GM18867 (cell line): ENCODE measurements around the gene FUZ.
A peak's percentile ranks its signal among the peaks of the same experiment; 100 is the strongest.
"Not testable (repeated sequence)": the region's sequence is repeated elsewhere in the genome, so short reads cannot be mapped to it uniquely, and the experiment has no call there.

ENCODE experiments used
- ATAC-seq: cut with Tn5 transposase; IDR thresholded peaks from one replicate; pipeline ENCODE4 v1.9.1; 2021; ENCODE audit warnings: mild to moderate bottlenecking, moderate library complexity; ENCODE audit not compliant: unreplicated experiment

Gene FUZ

DNA sequence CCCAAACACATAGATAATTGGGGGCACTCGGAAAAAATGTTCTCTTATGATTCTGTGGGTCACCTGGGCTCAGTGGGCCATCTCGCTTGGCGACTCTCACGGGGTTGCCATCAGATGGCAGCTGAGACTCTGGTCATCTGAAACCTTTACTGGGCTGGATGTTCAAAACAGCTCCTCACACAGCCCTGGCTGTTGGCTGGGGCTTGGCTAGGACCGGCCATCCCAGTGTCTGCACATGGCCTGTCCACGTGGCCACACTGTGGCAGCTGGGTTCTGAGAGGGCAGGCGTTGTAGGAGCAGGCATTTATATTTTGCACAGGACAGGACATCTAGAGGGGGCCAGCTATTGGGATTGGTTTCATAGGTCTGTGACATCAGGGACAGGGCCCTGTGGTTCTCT, 20.5 kb upstream of the FUZ start:
- ATAC-seq: no peak

GRCh38 chr19:49832556-49832955, 19.5 kb upstream of the FUZ start:
- ATAC-seq: no peak

GRCh38 chr19:49831592-49831991, 18.5 kb upstream of the FUZ start:
- ATAC-seq: no peak

DNA sequence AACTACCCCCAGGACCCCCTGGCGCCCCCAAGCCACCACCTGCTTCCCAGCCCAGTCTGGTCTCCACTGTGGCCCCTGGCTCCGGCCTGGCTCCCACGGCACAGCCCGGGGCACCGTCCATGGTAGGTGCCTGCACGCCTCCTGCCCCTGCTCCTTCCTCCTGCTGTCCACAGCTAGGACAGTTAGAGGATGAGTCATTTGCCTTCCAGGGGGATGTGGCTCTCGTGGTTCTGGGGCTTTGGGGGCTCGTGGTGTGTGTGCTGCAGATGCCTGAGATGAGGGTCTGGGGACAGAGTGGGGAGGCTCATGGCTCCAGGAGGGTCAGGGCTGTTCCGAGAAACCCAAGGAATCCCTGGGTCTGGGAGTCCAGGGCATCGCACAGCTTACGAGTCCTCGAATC, 17.7 kb upstream of the FUZ start:
- ATAC-seq: no peak

- ATAC-seq: no peak
These were observed 16.6 kb upstream of the FUZ start for GRCh38 chr19:49829721-49830120.

- no peak for ATAC-seq
These were observed 16.1 kb upstream of the FUZ start for GRCh38 chr19:49829200-49829599.

DNA sequence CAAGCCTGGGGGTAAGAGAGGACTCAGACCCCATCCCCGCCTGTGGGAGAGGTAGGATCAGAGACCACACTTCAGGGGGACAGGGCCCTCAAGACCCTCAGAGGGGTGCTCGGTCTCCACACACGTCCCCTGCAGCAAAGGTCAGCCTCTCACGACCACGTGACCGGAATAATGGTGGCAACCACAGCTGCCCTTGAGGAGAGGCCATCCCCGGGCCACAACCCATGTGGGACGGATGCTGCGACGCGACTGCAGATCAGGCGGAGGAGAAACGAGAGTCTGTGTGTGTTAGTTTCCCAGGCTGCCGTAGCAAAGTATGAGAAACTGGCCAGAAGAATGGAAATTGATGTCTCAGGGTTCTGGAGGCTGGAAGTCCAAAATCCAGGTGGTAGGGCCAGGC, 13.9 kb upstream of the FUZ start:
- ATAC-seq: no peak

GRCh38 chr19:49824662-49825061, 11.6 kb upstream of the FUZ start:
- no peak for ATAC-seq

DNA sequence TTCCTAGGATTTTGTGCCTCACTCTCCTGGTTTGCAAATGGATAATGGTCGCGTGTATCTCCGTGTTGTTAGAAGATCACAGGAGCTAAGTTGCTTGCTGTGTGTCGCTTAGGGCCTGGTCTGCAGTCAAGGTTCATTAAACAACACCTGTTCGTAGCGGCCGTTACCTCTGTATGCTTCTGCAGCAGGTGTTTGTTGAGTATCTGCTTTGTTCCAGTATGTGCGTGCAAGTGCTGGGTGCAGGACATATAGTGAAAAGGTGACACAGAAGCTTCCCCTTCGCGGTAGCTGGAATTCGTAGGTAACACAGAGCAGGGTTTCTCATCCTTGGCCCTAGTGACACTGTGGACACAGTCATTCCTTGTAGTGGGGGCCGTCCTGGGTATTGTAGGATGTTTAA, 10.4 kb upstream of the FUZ start:
- no peak for ATAC-seq

DNA sequence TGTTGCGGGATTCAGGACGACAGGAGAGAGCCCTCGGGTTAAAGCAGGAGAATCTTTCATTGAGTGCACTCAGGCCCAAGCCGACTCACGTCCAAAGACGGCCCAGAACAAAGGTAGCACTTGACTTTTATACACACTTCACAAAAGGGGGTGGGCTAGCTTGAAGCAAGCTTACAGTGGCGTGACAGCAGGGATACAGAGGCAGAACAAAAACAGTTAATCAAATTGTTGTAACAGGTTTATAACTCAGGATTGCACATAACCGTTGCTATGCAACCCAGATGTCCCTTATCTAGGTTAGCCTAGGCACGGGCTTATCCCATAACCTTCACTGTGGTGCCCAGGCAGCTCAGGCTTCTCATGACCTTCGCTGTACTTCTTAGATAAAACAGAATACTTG, 7.0 kb upstream of the FUZ start:
- no peak for ATAC-seq

DNA sequence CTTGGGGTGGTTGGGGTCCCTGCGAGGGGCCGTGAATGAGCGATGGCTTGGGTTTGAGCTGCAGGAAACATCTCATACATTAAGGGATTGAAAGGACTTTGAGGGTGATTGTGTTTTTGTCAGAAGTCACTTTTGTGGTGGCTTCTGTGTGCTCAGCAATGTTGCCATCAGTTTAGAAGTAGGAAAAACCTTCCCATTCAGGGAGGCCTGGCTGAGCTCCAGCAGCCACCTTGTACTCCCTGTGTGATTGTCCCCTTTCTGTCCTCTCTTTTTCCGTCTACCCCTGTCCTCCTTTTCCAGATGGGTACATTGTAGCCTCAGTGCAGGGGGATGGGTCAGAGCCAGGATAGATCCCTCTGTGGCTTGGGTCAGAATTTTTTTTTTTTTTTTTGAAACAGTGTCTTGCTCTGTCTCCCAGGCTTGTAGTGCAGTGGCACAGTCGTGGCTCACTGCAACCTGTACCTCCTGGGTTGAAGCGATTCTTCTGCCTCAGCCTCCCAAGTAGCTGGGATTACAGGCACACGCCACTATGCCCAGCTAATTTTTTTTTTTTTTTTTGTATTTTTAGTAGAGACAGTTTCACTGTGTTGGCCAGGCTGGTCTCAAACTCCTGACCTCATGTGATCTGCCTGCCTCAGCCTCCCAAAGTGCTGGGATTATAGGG, 6.5 kb upstream of the FUZ start:
- not testable (repeated sequence) for ATAC-seq

- no peak for ATAC-seq
These were observed 5.7 kb upstream of the FUZ start for GRCh38 chr19:49818649-49819370.

GRCh38 chr19:49817964-49818648, 5.0 kb upstream of the FUZ start, which contains the start of gene MED25:
Gene MED25, plus strand, starts transcription at chr19:49818289. Its CDS starts 53 bp downstream, at chr19:49818342.
- peak; percentile 62 for ATAC-seq

GRCh38 chr19:49816590-49816989, 3.5 kb upstream of the FUZ start:
- no peak for ATAC-seq

GRCh38 chr19:49814010-49814409, 918 bp upstream of the FUZ start:
- no peak for ATAC-seq

DNA sequence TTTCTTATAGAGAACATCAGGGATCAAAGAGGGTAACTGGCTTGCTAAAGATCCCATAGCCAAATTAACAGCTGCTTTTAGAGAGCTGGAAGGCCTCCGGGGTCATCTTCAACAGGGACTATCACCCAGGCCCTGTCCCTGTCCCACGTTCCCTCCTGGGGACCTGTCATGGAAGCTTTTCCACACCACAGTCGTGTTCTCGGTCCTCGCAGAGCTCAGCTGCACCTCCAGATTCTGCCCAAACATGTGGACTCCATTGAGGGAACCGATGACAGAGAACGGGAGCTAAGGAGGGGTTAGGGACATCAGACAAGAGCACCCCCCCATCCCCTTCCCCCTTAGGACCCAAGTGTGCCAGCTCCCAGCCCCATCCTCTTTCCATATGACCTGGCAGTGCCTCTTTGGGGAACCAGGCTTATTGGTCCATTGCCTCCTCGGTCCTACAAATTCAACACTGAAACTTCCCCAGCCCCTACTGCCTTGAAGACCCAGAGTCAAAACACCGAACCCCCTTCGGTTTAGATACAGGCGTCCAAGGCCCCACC, 568 bp downstream of the FUZ start:
- no peak for ATAC-seq

DNA sequence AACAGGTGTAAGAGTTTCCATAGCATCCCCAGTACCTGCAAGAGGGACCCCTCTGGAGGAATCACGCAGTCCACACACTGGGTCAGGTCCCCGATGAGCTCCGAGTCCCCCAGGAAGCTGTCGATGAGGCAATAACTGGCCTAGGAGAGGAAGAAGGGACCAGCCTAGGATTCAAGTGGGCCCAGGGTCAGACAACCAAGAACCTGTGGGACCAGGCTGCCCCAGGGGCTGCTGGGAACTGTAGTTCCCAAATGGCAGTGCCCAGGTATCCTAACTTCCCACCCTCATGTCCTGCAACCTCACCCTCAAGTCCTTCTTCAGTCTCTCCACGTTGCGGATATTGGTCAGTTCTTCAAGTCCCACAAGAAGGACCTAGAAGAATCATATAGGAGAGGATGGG, 1.8 kb downstream of the FUZ start:
- no peak for ATAC-seq

- no peak for ATAC-seq
These were observed 3.1 kb downstream of the FUZ start for GRCh38 chr19:49809941-49810389.

DNA sequence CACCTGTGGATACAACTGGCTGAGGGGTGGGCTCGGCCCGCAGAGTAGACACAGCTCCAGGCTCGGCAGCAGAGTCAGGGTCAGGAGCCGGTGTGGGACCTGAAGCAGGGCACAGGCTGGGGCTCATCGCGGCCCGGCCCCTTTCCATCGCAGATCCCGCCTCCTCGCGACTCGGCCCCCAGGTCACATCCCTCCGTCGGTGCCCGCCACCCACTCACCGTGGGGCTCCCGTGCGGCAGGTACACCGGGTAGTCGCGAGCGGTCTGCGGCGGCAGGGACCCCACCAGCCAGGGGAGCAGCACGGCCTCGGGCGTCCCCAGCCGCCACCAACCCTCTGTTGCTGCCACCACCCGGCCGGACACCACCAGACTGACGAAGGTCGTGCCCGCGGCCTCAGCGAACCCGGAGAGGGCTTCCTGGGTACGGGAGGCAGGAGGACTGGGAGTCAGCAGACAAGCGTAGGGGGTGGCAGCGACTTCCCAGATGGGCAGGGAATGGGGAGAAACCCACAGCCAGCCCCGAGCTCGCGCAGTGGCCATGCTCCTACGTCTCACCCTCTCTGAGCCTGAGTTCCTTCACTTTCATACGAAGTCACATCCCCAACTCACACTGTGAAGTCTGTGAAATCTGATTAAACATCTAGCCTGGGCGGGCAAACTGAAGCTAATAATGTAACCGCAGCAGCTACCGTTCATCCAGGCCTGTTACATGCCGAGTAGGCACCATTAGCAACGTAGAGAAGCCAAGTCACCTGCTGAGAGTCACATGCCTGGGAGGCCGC, 3.7 kb downstream of the FUZ start:
- no peak for ATAC-seq

GRCh38 chr19:49808711-49809159, 4.4 kb downstream of the FUZ start:
- no peak for ATAC-seq
